Stomach (tissue), 9 donors: ENCODE measurements around the gene KASH5. TPM values are rescaled to one million over a fixed set of nuclear protein-coding genes. Genes with fewer than 3 reads are reported as not detected.

Source experiments
- DNase-seq, 2 donors: peaks; one replicate each; pipeline versions ENCODE4 v3.0.0 to v3.0.0-alpha.2; 2013 to 2019
- H3K27ac ChIP-seq, 5 donors: fragments of 200-600 bp in 4 of 5; sonication (generic) in 4 of 5; one replicate each; pipeline ENCODE4 v1.5.1; 2013 to 2019; ENCODE audit warnings: mild to moderate bottlenecking in 1 of 5, moderate library complexity in 1 of 5
- H3K27me3 ChIP-seq, 3 donors: fragments of 200-600 bp; sonication (generic); one replicate each; pipeline ENCODE4 v1.5.1; 2017 to 2019; ENCODE audit warnings: mixed run types in 1 of 3
- H3K36me3 ChIP-seq, 4 donors: fragments of 200-600 bp; sonication (generic); 1 replicate in 3 of 4; 2 replicates in 1 of 4; pipeline ENCODE4 v1.5.1; 2016 to 2019
- H3K4me1 ChIP-seq, 4 donors: fragments of 200-600 bp; sonication (generic); one replicate each; pipeline ENCODE4 v1.5.1; 2016 to 2019
- H3K4me3 ChIP-seq, 4 donors: fragments of 200-600 bp; sonication (generic) in 3 of 4; one replicate each; pipeline ENCODE4 v1.5.1; 2016 to 2019; ENCODE audit warnings: mild to moderate bottlenecking in 1 of 4
- H3K9me3 ChIP-seq, 4 donors: fragments of 200-600 bp; sonication (generic); one replicate each; pipeline ENCODE4 v1.5.1; 2016 to 2019
- EP300 ChIP-seq: sonication (generic); formaldehyde crosslinking; IDR thresholded peaks from one replicate; pipeline ENCODE4 v1.6.1; 2017; ENCODE audit warnings: antibody characterized with exemption
- WGBS, 5 donors: extraction: QIAGEN DNeasy Blood & Tissue Kit in 3 of 5; methylation state at CpG; one replicate each; pipeline versions ENCODE4 v1.1.5 to v1.1.7; 2013 to 2018; 5-methylcytosine and 5-hydroxymethylcytosine counted together
- intact Hi-C: fragments of 100-400 bp; cut with DNase I; formaldehyde crosslinking; loops from one replicate; pipeline ENCODE4 v1.15.1; 2023; ENCODE audit warnings: low total_unique reads
- polyA plus RNA-seq, 3 donors: library from polyadenylated mRNA; stranded (reverse); fragments of 200-250 nt; gene quantifications; one replicate each; pipeline ENCODE4 v1.2.3, GENCODE V29; 2013
- total RNA-seq, 5 donors: library from RNA; depleted of rRNA; stranded (reverse); fragments of >200 nt; gene quantifications; one replicate each; pipeline versions ENCODE4 v1.1.0 to v1.2.3, GENCODE V29; 2014 to 2016
- donor health status: healthy with polysubstance abuse.
- donor health status: Bipolar disorder and iron deficiency.
- donor health status: healthy.

The KASH5 gene
- total and polyA plus RNA-seq, 8 donors: 0.20 to 0.37 TPM; not detected in 6

- Histone ChIP-seq H3K36me3 (peaks cover 10 to 80% (median 69%) of the 10 kb centered on the region in 4 donors), H3K27me3 (no peaks in the 10 kb centered on the region), H3K27ac (no peak overlapping the region), H3K9me3 (no peaks in the 10 kb centered on the region), H3K4me1 (peaks cover 0 to 21% (median 10%) of the 10 kb centered on the region in 4 donors), H3K4me3 (no peak overlapping the region)
- TF ChIP-seq EP300: no peak
- no peak for DNase-seq
- intact Hi-C loops: no loop called here
- 88 to 100% (median 92%) methylated on average over 2 to 3 of the region's 3 CpGs for WGBS, 5 donors
Measured at GRCh38 chr19:49465371-49465770, 77.3 kb downstream of the KASH5 start.

Other genes starting within 250 kb of the KASH5 start
- 1 to 10 TPM in 2 of 5 donors, not detected in 3; 1.7 to 8.1 TPM for gene HRC, start 232.9 kb upstream of the KASH5 start, total RNA-seq
- under 1 TPM; 0.44 to 0.83 (median 0.61) TPM for gene HRC, start 232.9 kb upstream of the KASH5 start, polyA plus RNA-seq
- gene TRPM4, start 230.5 kb upstream of the KASH5 start, total RNA-seq: 1,000 to 10,000 TPM in 1 of 5 donors, 100 to 1,000 TPM in 3, 10 to 100 TPM in 1; 29.0 to 1,449 (median 158) TPM
- 10 to 100 TPM; 11.8 to 34.3 (median 26.6) TPM for gene TRPM4, start 230.5 kb upstream of the KASH5 start, polyA plus RNA-seq
- 1 to 10 TPM in 1 of 5 donors, under 1 TPM in 1, not detected in 3; 0.92 to 5.4 TPM for gene SLC6A16, start 63.1 kb upstream of the KASH5 start, total RNA-seq
- gene SLC6A16, start 63.1 kb upstream of the KASH5 start, polyA plus RNA-seq: 1 to 10 TPM in 2 of 3 donors, under 1 TPM in 1; 0.44 to 2.5 (median 1.2) TPM
- 10 to 100 TPM in 1 of 5 donors, 1 to 10 TPM in 2, not detected in 2; 2.2 to 30.3 (median 5.1) TPM for gene CD37, start 52.8 kb upstream of the KASH5 start, total RNA-seq
- 10 to 100 TPM in 1 of 3 donors, 1 to 10 TPM in 2; 5.9 to 18.5 (median 6.7) TPM for gene CD37, start 52.8 kb upstream of the KASH5 start, polyA plus RNA-seq
- gene TEAD2, start 25.8 kb upstream of the KASH5 start, total RNA-seq: 10 to 100 TPM in 4 of 5 donors, 1 to 10 TPM in 1; 4.3 to 42.0 (median 17.8) TPM
- gene TEAD2, start 25.8 kb upstream of the KASH5 start, polyA plus RNA-seq: 10 to 100 TPM; 21.8 to 35.4 (median 26.6) TPM
- not detected for gene DKKL1, start 24.4 kb upstream of the KASH5 start, total RNA-seq
- under 1 TPM in 1 of 3 donors, not detected in 2; 0.35 TPM for gene DKKL1, start 24.4 kb upstream of the KASH5 start, polyA plus RNA-seq
- gene PTH2, start 35.2 kb downstream of the KASH5 start, total RNA-seq: not detected
- not detected for gene PTH2, start 35.2 kb downstream of the KASH5 start, polyA plus RNA-seq
- gene GFY, start 37.1 kb downstream of the KASH5 start, total RNA-seq: not detected
- not detected for gene GFY, start 37.1 kb downstream of the KASH5 start, polyA plus RNA-seq
- gene SLC17A7, start 53.3 kb downstream of the KASH5 start, total RNA-seq: 1 to 10 TPM in 3 of 5 donors, not detected in 2; 1.1 to 2.0 (median 1.8) TPM
- gene SLC17A7, start 53.3 kb downstream of the KASH5 start, polyA plus RNA-seq: under 1 TPM; 0.25 to 0.76 (median 0.65) TPM
- 100 to 1,000 TPM in 1 of 5 donors, 10 to 100 TPM in 4; 58.9 to 193 (median 70.7) TPM for gene PIH1D1, start 63.6 kb downstream of the KASH5 start, total RNA-seq
- gene PIH1D1, start 63.6 kb downstream of the KASH5 start, polyA plus RNA-seq: 100 to 1,000 TPM in 2 of 3 donors, 10 to 100 TPM in 1; 94.5 to 110 (median 108) TPM
- gene ALDH16A1, start 65.0 kb downstream of the KASH5 start, total RNA-seq: 100 to 1,000 TPM in 1 of 5 donors, 10 to 100 TPM in 4; 27.9 to 198 (median 42.6) TPM
- gene ALDH16A1, start 65.0 kb downstream of the KASH5 start, polyA plus RNA-seq: 10 to 100 TPM; 32.2 to 43.1 (median 42.5) TPM
- 1 to 10 TPM in 2 of 5 donors, not detected in 3; 1.3 to 8.3 TPM for gene FLT3LG, start 86.0 kb downstream of the KASH5 start, total RNA-seq
- 10 to 100 TPM; 11.0 to 14.5 (median 11.8) TPM for gene FLT3LG, start 86.0 kb downstream of the KASH5 start, polyA plus RNA-seq
- 1,000 to 10,000 TPM; 2,540 to 5,817 (median 2,738) TPM for gene RPL13A, start 99.4 kb downstream of the KASH5 start, total RNA-seq
- gene RPL13A, start 99.4 kb downstream of the KASH5 start, polyA plus RNA-seq: 1,000 to 10,000 TPM; 3,482 to 5,177 (median 4,220) TPM
- 1,000 to 10,000 TPM in 4 of 5 donors, 100 to 1,000 TPM in 1; 581 to 4,374 (median 2,993) TPM for gene RPS11, start 108.2 kb downstream of the KASH5 start, total RNA-seq
- 1,000 to 10,000 TPM; 5,306 to 7,461 (median 5,501) TPM for gene RPS11, start 108.2 kb downstream of the KASH5 start, polyA plus RNA-seq
- 100 to 1,000 TPM in 4 of 5 donors, 10 to 100 TPM in 1; 90.2 to 634 (median 183) TPM for gene FCGRT, start 124.4 kb downstream of the KASH5 start, total RNA-seq
- gene FCGRT, start 124.4 kb downstream of the KASH5 start, polyA plus RNA-seq: 10 to 100 TPM; 79.0 to 94.8 (median 92.0) TPM
- 100 to 1,000 TPM in 1 of 5 donors, 10 to 100 TPM in 2, 1 to 10 TPM in 1, not detected in 1; 3.1 to 553 (median 18.1) TPM for gene RCN3, start 139.8 kb downstream of the KASH5 start, total RNA-seq
- 10 to 100 TPM in 2 of 3 donors, 1 to 10 TPM in 1; 9.9 to 17.6 (median 10.1) TPM for gene RCN3, start 139.8 kb downstream of the KASH5 start, polyA plus RNA-seq
- 100 to 1,000 TPM in 1 of 5 donors, 10 to 100 TPM in 4; 18.1 to 354 (median 70.5) TPM for gene NOSIP, start 192.3 kb downstream of the KASH5 start, total RNA-seq
- gene NOSIP, start 192.3 kb downstream of the KASH5 start, polyA plus RNA-seq: 100 to 1,000 TPM in 2 of 3 donors, 10 to 100 TPM in 1; 94.6 to 154 (median 113) TPM
- 10 to 100 TPM in 1 of 5 donors, 1 to 10 TPM in 2, not detected in 2; 5.9 to 12.5 (median 10.0) TPM for gene PRRG2, start 193.1 kb downstream of the KASH5 start, total RNA-seq
- gene PRRG2, start 193.1 kb downstream of the KASH5 start, polyA plus RNA-seq: 10 to 100 TPM in 1 of 3 donors, 1 to 10 TPM in 2; 8.6 to 14.7 (median 9.0) TPM
- 10 to 100 TPM in 3 of 5 donors, 1 to 10 TPM in 2; 4.6 to 88.3 (median 13.9) TPM for gene PRR12, start 202.9 kb downstream of the KASH5 start, total RNA-seq
- 10 to 100 TPM in 1 of 3 donors, 1 to 10 TPM in 2; 3.1 to 16.7 (median 5.6) TPM for gene PRR12, start 202.9 kb downstream of the KASH5 start, polyA plus RNA-seq